Glutamatergic neuron (in vitro differentiated cells): ENCODE data around the gene CDYL2. TPM values are rescaled to one million over a fixed set of nuclear protein-coding genes. Genes with fewer than 3 reads are reported as not detected.

Source experiments
- DNase-seq: peaks from one replicate; pipeline ENCODE4 v3.0.0; 2022
- H3K27ac Mint-ChIP-seq: one replicate; pipeline ENCODE4 v1.8.0; 2020; ENCODE audit warnings: mild to moderate bottlenecking, mixed read lengths, inconsistent platforms; ENCODE audit not compliant: unreplicated experiment
- H3K27me3 Mint-ChIP-seq: one replicate; pipeline ENCODE4 v1.8.0; 2020; ENCODE audit warnings: mild to moderate bottlenecking, moderate library complexity, mixed read lengths, inconsistent platforms; ENCODE audit not compliant: unreplicated experiment
- H3K36me3 Mint-ChIP-seq: one replicate; pipeline ENCODE4 v1.8.0; 2020; ENCODE audit warnings: mild to moderate bottlenecking, mixed read lengths, inconsistent platforms; ENCODE audit not compliant: unreplicated experiment
- H3K4me1 Mint-ChIP-seq: one replicate; pipeline ENCODE4 v1.8.0; 2020; ENCODE audit warnings: mild to moderate bottlenecking, low read depth, mixed read lengths, inconsistent platforms; ENCODE audit not compliant: unreplicated experiment
- H3K4me3 Mint-ChIP-seq: one replicate; pipeline ENCODE4 v1.8.0; 2020; ENCODE audit warnings: mild to moderate bottlenecking, mixed read lengths, inconsistent platforms; ENCODE audit not compliant: unreplicated experiment
- H3K9me3 Mint-ChIP-seq: one replicate; pipeline ENCODE4 v1.8.0; 2020; ENCODE audit warnings: mild to moderate bottlenecking, moderate library complexity, mixed read lengths, inconsistent platforms; ENCODE audit not compliant: unreplicated experiment
- CTCF ChIP-seq: fragments of 200-600 bp; sonication (generic); IDR thresholded peaks from one replicate; pipeline ENCODE4 v1.5.0; 2021; ENCODE audit not compliant: partially characterized antibody, unreplicated experiment
- total RNA-seq: library from RNA; stranded (reverse); fragmentation: NEBNext Ultra II Directional; extraction: Animal tissue kit (Norgen Biotek cat#: 25700); gene quantifications from one replicate; pipeline ENCODE4 v1.2.1, GENCODE V29; 2021; ENCODE audit not compliant: unreplicated experiment

CDYL2 gene
- total RNA-seq, 1 donor from 2014 or later, result 30.5 TPM

GRCh38 chr16:80692270-80692669 lies 112.1 kb downstream of the CDYL2 start:
- no peaks in the 10 kb centered on the region for H3K9me3 Mint-ChIP-seq
- DNase-seq, result no peak
- H3K4me3 Mint-ChIP-seq, result no peak overlapping the region
- peaks cover 4% of the 10 kb centered on the region for H3K4me1 Mint-ChIP-seq
- H3K27me3 Mint-ChIP-seq, result peaks cover 3% of the 10 kb centered on the region
- H3K36me3 Mint-ChIP-seq, result no peaks in the 10 kb centered on the region
- no peak for TF ChIP-seq CTCF
- H3K27ac Mint-ChIP-seq, result no peak overlapping the region

GRCh38 chr16:80691111-80691741 lies 113.2 kb downstream of the CDYL2 start:
- peaks cover 4% of the 10 kb centered on the region for H3K4me1 Mint-ChIP-seq
- no peaks in the 10 kb centered on the region for H3K36me3 Mint-ChIP-seq
- H3K9me3 Mint-ChIP-seq, result no peaks in the 10 kb centered on the region
- H3K27ac Mint-ChIP-seq, result no peak overlapping the region
- H3K4me3 Mint-ChIP-seq, result no peak overlapping the region
- no peak for TF ChIP-seq CTCF
- H3K27me3 Mint-ChIP-seq, result peaks cover 3% of the 10 kb centered on the region
- DNase-seq, result no peak

GRCh38 chr16:80689487-80689886 lies 114.9 kb downstream of the CDYL2 start:
- Mint-ChIP-seq H3K4me3 (no peak overlapping the region), H3K9me3 (no peaks in the 10 kb centered on the region), H3K36me3 (no peaks in the 10 kb centered on the region), H3K27ac (no peak overlapping the region), H3K4me1 (peaks cover 4% of the 10 kb centered on the region), H3K27me3 (peaks cover 3% of the 10 kb centered on the region)
- DNase-seq, result no peak
- TF ChIP-seq CTCF, result no peak

- TF ChIP-seq CTCF, result no peak
- Mint-ChIP-seq H3K4me1 (peaks cover 4% of the 10 kb centered on the region), H3K27ac (no peak overlapping the region), H3K4me3 (no peak overlapping the region), H3K36me3 (no peaks in the 10 kb centered on the region), H3K9me3 (peaks cover 2% of the 10 kb centered on the region), H3K27me3 (peaks cover 5% of the 10 kb centered on the region)
- no peak for DNase-seq
Measured at GRCh38 chr16:80687606-80688005, 116.8 kb downstream of the CDYL2 start.

- Mint-ChIP-seq H3K4me1 (no peaks in the 10 kb centered on the region), H3K9me3 (peaks cover 2% of the 10 kb centered on the region), H3K4me3 (no peak overlapping the region), H3K36me3 (peaks cover 4% of the 10 kb centered on the region), H3K27ac (no peak overlapping the region), H3K27me3 (peaks cover 7% of the 10 kb centered on the region)
- DNase-seq, result no peak
- no peak for TF ChIP-seq CTCF
Measured at GRCh38 chr16:80684906-80685305, 119.5 kb downstream of the CDYL2 start.
